NCI-H1417 treated with DMSO at 0.1 percent for 48 hours (cell line): Measurements from ENCODE around the gene SEMA4D.

Experiments
- DNase-seq: peaks from one replicate; lab custom pipeline; 2025; lab: John Stamatoyannopoulos, UW

The SEMA4D gene

DNA sequence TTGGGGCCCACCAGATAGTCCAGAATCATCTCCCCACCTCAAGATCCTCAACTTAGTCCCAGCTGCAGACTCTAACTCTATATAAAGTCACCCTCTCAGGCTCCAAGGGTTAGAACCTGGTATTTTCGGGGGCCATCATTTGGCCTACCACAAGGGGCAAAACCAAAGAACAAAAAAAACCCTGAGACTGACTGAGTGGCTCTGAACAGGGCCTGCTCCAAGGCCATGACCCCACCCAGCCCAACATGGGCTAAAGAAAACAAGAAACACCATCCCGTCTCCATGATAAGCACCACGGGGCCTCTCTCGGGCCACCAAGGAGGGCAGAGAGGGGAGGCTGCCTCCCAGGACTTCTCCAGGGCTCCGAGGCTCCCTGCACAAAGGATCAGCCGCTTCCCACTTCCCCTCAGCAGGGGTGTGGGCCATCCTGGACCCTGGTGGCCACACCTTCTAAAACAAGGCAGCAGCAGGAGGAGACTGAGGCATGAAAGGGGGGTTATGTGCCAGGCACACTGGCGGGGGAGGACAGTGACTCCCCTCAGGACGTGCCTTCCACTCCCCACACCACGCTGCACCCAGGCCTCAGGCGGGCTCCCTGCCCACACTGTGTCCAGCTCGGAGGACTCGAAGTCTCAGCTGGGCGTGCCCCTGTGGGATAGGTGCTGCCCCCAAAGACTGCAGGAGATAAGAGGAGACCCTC, 51.5 kb downstream of the SEMA4D start:
- DNase-seq = no peak

DNA sequence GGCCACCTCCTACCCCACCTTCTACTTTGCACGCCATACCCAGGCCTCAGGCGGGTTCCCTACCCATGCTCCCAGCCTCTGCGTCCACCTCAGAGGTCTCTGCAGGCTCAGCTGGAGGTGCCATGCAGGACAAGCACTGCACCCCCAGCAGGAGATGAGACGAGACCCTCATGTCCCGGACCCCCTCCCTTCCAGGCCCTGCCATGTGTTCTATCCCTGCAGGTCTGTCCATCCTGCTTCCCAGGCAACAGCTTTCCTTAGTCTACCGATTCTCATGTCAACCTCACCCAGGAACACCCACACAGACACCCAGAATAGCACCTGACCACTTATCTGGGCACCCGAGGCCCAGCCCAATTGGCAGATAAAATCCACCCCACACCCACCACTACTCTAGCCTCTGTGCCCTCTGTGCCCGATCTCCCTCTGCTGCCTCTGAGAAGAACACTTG, 52.1 kb downstream of the SEMA4D start:
- no peak for DNase-seq

DNA sequence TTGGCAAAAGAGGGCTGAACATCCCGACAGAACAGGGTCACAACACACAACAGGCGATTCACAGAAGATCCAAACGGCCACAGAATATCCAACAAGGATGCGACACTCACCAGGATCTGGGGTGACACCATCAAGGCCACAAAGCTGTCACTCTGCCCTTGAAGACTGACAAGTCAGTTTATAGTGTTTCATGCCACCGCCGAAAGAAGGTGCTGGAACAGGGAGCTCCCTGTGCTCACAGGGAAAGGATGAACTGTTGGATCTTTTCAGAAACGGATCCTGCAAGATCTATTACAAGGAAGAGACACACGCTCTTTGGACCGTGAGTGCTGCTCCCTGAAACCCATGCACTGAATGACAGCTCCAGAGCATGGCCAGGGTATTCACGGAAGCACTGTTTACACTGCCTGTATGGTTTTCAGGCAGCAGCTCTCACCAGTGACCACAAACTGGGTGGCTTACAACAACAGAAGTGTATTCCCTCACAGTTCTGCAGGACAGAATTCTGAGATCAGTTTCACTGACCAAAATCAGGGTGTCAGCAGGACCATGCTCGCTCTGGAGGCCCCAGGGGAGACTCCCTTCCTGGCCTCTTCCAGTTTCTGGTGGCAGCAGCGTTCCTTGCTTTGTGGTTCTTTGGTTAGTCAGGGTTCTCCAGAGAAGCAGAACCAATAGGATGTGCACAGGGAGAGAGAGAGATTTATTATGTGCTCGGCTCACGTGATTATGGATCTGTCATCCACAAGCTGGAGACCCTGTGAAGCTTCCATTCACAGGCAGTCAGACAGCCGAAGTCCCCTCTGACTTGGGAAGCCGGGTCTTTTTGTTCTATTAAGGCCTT, 52.8 kb downstream of the SEMA4D start:
- DNase-seq = no peak

DNA sequence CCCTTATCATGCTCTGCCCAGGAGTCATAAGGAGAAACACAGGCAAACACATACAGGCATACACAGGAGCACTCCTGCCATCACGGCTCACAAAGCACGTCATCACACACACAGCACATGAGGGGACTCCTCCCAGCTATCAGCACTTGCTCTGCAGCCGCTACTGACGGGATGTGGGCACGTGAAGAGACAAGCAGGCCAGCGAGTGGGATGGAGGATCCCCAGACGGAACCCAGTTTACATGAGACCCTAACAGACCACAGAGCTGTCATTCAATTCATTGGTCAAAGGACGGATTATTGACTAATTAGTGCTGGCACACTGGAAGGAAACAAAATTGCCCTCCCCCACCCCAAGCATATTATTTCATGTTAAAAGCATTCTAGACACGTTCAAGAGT, 53.6 kb downstream of the SEMA4D start:
- DNase-seq = no peak

DNA sequence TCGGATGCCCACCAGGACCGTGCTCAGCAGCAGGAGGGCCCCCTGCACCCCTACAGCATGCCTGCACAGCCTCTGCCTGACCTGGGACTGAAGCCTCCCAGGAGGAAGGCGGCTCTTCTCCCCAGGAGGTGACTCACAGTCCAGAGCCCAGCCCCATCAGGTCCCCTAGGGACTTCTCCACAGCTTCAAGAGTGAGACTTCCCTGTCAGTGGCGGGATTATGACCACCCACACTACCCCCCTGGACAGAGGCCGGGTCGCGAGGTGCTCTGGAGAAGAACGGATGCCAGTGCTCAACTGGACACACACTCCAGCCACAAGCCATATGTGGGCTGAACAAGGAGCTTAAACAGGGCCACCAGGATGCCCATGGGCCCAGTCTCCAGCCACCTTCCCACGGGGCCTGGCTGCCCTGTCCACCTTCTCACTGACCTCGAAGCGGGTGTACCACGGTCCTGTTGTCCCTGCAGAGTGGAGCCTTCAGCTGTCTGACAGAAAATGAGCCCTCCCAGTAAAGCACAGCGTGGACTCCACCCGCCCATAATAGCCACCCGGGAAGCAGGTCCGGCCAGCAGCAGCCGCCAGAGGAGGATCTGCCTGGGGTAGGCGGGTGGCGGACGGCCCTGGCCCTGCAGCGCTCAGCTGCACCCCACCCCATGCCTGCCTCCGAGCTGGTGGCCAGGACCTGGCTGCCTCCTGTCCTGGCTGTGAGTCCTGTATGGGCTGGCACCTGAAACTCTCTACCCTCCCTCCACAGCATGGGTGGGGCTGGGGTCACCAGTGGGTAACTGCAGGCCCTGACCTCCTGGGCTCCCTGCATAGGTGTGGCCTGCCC, 54.7 kb downstream of the SEMA4D start:
- no peak for DNase-seq

DNA sequence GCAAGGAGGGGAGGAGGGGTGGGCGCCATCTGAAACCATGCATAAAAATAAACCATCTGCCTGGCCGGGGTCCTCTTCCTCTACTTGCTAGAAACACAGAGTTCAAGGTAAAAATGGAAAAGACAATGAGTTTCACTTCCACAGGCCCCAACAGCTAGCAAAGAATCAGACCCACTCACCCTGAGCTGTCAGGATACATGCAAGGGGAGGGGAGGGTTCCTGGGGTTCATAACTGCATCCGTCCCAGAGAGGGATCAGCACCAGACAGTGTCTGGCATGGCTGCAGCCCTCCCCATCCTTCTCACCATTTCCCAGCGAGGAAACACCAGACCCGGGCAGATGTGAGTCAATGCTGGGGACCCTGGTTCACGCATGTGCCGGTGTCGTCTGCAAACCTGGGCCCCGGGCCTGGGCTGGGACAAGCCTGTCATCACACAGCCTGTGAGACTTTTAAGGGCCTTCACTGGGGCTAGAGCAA, 55.4 kb downstream of the SEMA4D start:
- no peak for DNase-seq

DNA sequence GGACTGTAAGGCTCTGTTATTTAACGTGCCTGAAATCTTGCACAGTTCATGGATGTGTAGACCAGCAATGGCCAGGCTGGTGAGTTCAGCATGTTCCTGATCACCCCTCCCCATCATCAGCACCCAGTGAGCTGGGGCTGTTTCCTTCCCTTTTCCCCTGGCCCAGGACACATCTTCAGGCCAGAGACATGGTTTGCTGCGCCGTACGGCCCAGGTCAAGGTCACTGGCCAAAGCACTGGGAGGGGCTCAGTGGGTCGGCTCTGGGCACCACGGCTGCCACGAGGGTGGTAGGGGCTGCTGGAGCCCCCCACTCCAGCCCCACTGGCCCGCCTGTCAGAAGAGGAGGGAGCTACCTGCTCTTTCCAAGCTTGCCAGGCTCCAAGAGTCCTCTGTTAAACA, 55.9 kb downstream of the SEMA4D start:
- no peak for DNase-seq

DNA sequence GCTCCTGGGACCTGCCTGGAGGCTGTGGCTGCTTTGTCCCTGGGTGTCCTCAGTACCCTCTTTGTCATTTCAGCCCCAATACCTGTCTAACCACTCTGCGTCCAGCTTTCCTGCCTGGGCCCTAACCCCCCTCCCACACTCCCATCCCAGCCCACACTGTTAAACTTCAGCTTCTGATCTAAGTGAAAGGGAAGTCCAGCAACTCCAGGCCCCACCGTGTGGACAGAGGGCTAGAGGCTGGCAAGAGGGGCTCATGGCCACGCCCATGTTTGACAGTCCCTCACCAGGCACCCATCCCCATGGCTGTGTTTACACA, 56.3 kb downstream of the SEMA4D start:
- DNase-seq = no peak

DNA sequence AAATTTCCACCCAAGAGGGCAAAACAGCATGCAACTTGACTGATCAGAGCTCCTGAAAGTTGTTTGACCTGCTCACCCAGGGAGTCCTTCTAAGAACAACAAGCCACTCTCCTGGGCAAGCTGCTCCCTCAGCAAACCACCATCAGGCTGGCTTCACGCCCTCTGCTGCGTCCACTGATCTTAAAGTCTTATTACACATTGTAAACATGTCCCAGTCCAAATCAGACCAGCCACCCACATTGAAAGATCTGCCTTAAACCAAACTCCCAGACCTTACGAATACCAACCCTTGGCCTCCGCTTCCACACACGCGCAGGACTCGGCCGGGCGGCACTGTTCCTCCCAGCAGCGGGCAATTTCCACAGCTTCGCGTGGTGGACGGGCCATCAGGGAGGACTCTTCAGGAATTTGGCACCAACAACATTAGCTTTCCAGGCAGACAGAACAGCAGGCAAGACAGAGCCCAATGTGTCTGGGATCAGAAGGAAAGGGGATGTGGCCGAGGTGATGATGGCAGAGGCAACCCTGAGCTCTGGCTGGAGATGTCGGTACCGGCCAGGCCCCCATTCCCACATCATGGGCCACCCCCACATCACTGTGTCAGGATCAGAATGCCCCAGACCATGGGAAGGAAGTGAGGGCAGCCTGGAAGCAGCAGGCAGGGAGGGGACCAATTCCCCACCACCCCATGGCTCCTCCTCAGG, 56.8 kb downstream of the SEMA4D start:
- DNase-seq = no peak

DNA sequence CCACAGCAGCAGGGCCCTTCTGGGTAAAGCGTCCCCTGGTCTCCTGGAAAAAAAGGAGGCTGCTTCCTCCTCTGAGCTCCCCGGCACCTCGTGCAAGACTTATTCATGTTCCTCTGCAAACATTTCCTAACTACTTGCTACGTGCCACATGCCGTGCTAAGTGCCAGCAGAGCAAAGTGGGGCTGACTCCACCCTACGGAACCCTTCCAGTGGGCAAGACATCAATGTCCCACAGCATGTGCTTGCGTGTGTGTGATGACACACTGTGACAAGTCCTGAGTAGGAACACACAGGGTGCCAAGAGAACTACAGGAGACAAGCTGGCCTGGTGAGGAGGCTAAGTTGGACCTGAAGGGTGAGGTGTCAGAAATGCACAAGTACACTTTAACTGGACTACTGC, 57.4 kb downstream of the SEMA4D start:
- no peak for DNase-seq

DNA sequence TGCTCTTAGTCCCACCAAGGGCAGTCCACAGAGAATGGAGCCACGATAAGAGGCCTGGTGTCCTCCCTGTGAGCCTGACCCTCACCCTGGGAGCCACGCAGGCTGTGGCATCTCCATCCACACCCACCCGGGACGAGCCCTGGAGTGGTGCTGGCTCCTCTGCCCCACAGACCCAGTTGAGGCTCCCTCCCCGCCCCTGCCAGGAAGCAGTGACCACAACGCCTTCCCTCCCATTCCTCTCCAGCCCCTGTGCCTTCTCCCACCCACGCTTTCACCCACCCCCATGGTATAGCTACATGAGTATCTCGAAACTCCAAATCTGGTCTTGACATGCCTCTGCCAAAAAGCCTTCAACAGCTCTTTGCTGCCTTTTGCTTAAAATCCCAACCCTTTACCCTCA, 57.9 kb downstream of the SEMA4D start:
- DNase-seq = no peak

DNA sequence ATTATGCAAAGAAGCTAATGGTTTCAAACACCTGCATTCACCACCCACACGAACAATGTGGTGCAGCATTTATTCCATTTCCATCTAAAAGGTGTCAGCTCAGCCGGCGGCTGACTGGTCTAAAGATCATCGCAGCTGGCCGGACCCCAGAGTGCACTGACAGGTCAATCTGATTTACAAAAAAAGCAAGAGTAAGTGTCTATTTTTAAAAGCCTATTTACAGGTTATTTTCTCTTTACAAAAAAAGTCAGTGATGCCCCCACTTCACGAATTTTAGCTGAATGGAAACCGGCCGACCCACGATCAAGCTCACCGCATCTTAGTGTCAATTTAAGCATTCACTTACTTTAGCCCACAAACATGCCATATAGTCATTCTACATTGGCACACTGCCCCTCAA, 58.3 kb downstream of the SEMA4D start:
- no peak for DNase-seq

DNA sequence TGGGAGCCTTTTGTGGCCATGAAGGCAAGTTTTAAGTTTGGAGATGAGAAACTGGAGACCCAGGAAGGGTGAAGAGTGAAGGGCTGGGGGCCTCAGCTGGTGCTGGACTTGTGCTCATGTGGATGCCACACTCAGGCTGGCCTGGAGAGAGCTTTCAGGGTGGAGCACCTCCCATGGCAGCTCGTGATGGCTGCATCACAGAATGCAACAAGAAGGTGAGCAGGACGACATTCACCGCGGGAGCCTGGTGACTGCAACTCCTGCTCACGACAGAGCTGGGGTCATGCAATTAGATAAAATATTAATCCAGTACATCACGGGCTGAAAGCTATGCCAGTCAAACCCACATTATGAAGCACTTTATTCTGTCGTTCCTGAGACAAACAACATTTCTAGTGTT, 59.7 kb downstream of the SEMA4D start:
- DNase-seq = no peak

DNA sequence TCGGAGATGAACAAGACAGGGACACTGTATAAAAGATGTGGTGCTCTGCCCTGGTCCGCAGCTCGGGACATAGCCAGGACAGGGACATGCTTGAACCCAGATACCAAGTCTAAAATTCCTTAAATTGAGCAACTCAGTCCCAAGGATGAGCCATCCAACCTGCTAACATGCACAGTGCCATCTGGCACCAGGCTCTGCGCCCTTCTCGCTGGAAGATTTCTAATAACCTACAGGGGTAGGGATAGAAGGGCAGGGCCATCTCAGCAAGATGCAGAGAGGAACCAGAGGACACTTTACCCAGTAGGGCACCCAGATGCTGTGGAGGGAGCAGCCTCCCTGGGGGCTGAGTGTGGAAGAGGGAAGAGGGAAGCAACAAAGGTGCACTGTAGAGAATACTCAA, 60.1 kb downstream of the SEMA4D start:
- DNase-seq = no peak

DNA sequence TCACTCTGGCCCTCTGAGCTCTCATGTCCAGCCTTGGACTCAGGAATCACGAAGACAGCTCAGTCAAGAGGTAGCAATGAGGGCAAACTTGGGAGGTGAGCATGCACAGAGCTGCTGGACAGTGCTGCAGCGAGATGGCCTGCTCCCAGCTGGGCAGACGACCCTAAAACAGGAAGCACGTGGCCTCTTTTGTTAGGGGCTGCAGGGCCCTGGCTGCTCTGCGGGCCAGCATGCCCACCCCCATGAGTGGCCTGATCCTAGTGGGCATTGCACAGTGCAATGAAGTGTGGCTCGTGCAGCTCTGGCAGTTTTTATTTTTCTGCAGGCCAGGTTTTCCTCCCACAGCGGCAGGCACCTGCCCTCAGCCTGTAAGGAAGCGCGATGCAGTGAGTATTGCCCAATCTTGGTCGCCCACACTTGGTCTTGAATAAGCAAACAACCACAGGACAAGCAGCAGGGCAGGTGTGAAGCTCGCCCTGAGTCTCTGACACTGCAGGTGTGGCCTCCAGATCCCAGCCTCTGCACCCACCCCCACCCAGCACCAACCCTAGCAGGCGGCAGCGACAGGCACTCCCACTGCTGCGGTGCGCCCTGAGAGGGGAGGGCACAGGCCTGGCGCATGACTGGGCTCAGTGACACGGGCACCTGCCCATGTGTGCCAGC, 60.8 kb downstream of the SEMA4D start:
- DNase-seq = peak; percentile 54

DNA sequence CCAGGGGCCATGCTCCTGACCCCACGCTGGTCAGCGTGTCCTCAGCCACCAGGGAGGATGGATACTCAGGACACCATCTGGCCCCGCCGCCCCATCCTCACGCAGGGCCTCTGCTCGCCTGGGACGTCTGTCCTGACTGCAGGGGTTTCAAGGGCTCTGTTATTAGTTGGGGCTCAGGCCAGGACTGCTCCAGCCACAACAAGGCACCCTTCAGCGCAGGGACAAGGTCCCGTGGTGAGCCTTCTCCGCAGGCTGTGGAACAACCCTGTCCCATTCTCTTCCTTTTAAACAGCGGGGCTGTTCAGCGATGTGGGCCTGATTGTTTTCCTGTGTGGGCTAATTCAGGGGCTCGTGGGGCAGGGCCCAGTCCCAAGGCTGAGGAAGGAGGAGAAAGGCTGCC, 61.6 kb downstream of the SEMA4D start:
- DNase-seq = no peak

DNA sequence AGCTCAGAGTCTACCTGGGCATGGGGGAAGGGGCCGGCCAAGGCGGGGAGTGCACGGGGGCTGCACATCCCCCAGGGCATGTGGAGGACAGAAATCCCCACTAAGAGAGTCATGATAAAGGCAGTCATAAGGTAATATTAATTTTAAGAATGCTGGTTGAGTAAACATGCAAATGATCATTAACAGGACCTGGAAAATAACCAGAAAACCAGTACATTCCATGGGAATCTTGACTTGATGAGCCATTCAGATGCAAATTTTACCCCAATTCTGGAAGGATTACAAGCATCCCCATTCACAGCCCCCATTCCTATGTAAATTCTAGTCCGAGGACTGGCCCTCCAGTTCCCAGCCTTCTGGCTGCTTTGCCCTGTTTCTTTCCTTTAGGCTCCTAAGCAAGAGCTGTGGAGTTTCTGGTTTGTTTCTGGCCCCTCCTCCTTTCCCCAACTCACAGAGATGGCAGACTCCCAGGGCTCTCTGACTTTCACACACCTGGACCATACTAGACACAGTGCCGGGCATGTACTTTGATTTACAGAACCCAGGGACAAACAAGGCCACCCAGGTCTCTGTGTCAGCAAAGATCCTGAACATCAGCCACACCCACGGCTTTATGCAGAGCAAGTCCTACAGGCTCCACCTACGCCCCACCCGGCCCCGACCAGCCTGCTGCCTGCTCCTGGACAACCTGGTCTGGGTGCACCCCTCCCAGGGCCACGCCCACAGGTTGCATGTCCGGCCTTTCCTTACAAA, 62.7 kb downstream of the SEMA4D start:
- DNase-seq = no peak

DNA sequence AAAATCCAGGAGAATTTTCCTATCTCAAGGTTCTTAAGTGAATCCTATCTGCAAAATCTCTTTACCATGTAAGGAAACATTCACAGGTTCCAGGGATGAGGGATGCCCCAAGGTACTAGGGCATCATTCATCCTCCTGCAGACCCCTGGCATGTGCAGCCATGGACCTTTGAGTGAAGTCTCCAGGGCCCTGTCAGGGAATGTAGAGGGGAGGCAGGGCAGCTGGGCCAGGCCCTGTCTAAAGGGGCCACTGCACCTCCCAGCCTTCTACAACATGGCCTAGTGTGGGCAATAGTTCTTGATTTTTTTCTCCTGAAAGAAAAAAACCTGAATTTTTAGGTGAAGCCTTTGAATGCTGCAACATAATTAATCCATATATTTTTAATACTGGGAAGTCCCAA, 63.3 kb downstream of the SEMA4D start:
- DNase-seq = no peak

DNA sequence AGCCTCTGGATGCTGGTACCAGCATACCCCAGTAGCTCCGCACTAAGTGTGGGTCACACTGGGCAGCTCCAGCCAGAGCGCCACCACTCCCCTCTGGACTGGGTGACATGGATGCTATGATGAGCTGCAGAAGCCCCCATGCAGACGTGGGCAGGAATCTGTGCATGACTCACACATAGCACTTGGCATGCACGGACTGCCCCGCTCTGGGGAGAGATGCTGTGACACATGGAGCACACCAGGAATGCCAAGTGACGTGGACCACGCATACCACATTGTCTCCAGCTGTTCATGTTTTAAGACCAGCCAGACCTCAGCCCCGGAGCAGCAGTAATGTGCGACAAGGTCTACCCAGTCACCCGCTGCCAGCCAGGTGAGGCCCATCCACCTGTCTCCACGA, 64.1 kb downstream of the SEMA4D start:
- no peak for DNase-seq

DNA sequence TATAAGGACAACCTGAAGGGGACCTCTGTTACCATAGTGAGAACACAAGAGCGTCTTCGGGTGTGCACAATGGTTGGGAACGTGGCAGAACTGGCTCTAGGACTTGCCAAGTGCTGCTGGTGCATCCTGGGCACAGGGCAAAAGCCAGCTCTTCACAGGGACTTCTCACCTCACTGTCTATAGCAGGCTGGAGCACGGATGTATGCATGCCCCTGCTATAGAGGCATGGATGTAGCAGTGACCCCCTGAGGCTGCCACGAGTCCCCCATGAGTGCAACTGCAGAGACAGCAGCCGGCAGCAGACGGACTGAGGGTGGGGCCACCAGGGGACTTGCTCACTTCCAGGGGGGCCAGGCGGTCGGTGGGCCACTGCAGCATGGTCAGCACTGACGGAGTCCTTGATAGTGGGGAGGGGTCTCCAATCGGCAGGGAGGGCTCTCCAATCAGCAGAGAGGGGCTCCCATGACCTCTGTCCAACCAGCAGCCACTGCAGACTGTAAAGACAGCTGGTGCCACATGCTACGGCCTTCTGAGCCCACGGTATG, 64.9 kb downstream of the SEMA4D start:
- DNase-seq = no peak
